Esophagus squamous epithelium (tissue), 4 donors: Measurements from ENCODE around the gene ZBED5.

Experiments used
- POLR2A ChIP-seq, 4 donors: fragments of 450-650 bp; IDR thresholded peaks; one replicate each; pipeline ENCODE4 v1.6.1; 2017; ENCODE audit warnings: antibody characterized with exemption in 4 of 4, mild to moderate bottlenecking in 4 of 4, moderate library complexity in 3 of 4
- TF ChIP-seq, protein P1 (sequence below), 6 experiments: fragments of 450-650 bp in 4 of 6; fragments of 200-600 bp in 2 of 6; sonication (generic) in 2 of 6; IDR thresholded peaks; one replicate each; pipeline ENCODE4 v1.5.1; 2016 to 2019; ENCODE audit warnings: antibody characterized with exemption in 6 of 6, mild to moderate bottlenecking in 4 of 6, moderate library complexity in 4 of 6

GRCh38 chr11:10857459-10857708 is 469 bp downstream of the ZBED5 start:
- TF ChIP-seq, protein P1, sequence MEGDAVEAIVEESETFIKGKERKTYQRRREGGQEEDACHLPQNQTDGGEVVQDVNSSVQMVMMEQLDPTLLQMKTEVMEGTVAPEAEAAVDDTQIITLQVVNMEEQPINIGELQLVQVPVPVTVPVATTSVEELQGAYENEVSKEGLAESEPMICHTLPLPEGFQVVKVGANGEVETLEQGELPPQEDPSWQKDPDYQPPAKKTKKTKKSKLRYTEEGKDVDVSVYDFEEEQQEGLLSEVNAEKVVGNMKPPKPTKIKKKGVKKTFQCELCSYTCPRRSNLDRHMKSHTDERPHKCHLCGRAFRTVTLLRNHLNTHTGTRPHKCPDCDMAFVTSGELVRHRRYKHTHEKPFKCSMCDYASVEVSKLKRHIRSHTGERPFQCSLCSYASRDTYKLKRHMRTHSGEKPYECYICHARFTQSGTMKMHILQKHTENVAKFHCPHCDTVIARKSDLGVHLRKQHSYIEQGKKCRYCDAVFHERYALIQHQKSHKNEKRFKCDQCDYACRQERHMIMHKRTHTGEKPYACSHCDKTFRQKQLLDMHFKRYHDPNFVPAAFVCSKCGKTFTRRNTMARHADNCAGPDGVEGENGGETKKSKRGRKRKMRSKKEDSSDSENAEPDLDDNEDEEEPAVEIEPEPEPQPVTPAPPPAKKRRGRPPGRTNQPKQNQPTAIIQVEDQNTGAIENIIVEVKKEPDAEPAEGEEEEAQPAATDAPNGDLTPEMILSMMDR (IDR thresholded peaks at IDR 0.05): no peak
- no peak for TF ChIP-seq POLR2A (IDR thresholded peaks at IDR 0.05)
